MCF 10A (cell line): ENCODE measurements around the gene VAT1L. TPM values are rescaled to one million over a fixed set of nuclear protein-coding genes. Genes with fewer than 3 reads are reported as not detected.

ENCODE experiments used
- BruUV-seq: library from RNA; stranded (reverse); fragments of 400-500 nt; replicated peaks from 2 replicates; lab custom pipeline; 2021; lab: Mats Ljungman, UMichigan
- CTCF ChIA-PET: fragments of 300-600 bp; sonication (Branson Sonifier 250); formaldehyde crosslinking; extraction: SDS; loops from one replicate; lab custom pipeline; 2021; ENCODE audit warnings: antibody characterized with exemption, inconsistent platforms; lab: Yijun Ruan, JAX
- POLR2A ChIA-PET: fragments of 300-600, 350-650 bp; sonication (Branson Sonifier 250); formaldehyde crosslinking; extraction: SDS; loops from one replicate; lab custom pipeline; 2020; ENCODE audit warnings: antibody characterized with exemption, inconsistent platforms; lab: Yijun Ruan, JAX
- DNase-seq: peaks from one replicate; pipeline ENCODE4 v3.0.0-alpha.2; 2018; ENCODE audit not compliant: unreplicated experiment
- H3K27ac Mint-ChIP-seq: one replicate; pipeline ENCODE4 v1.8.0; 2022; ENCODE audit warnings: mild to moderate bottlenecking, low read depth, mixed read lengths; ENCODE audit not compliant: unreplicated experiment
- H3K27me3 Mint-ChIP-seq: one replicate; pipeline ENCODE4 v1.8.0; 2022; ENCODE audit warnings: mixed read lengths; ENCODE audit not compliant: insufficient read depth, unreplicated experiment
- H3K36me3 Mint-ChIP-seq: one replicate; pipeline ENCODE4 v1.8.0; 2022; ENCODE audit warnings: mild to moderate bottlenecking, moderate library complexity, mixed read lengths; ENCODE audit not compliant: insufficient read depth, unreplicated experiment
- H3K4me1 Mint-ChIP-seq: one replicate; pipeline ENCODE4 v1.8.0; 2022; ENCODE audit warnings: mixed read lengths; ENCODE audit not compliant: insufficient read depth, unreplicated experiment
- H3K4me3 Mint-ChIP-seq: one replicate; pipeline ENCODE4 v1.8.0; 2022; ENCODE audit warnings: mild to moderate bottlenecking, moderate library complexity, mixed read lengths; ENCODE audit not compliant: unreplicated experiment
- H3K9me3 Mint-ChIP-seq: one replicate; pipeline ENCODE4 v1.8.0; 2022; ENCODE audit warnings: mixed read lengths; ENCODE audit not compliant: unreplicated experiment
- intact Hi-C: fragments of 100-400 bp; cut with micrococcal nuclease; formaldehyde crosslinking; loops from 2 replicates; pipeline ENCODE4 v1.14.1; 2022
- total RNA-seq: library from RNA; stranded (reverse); gene quantifications from 2 replicates; pipeline ENCODE4 v1.2.3, GENCODE V29; 2022
- TF ChIP-seq, protein P1 (sequence below): fragments of 200-600 bp; IDR thresholded peaks from one replicate; pipeline ENCODE4 v1.8.0; 2022; ENCODE audit warnings: antibody characterized with exemption, mild to moderate bottlenecking; ENCODE audit not compliant: unreplicated experiment

The VAT1L gene
- total RNA-seq, 1 experiment from 2014 or later: 1.1 TPM

- DNase-seq: no peak
- H3K36me3 Mint-ChIP-seq: no peaks in the 10 kb centered on the region
- H3K9me3 Mint-ChIP-seq: no peaks in the 10 kb centered on the region
- H3K4me1 Mint-ChIP-seq: no peaks in the 10 kb centered on the region
- no peak overlapping the region for H3K4me3 Mint-ChIP-seq
- intact Hi-C loops: no loop called here
- TF ChIP-seq, protein P1, sequence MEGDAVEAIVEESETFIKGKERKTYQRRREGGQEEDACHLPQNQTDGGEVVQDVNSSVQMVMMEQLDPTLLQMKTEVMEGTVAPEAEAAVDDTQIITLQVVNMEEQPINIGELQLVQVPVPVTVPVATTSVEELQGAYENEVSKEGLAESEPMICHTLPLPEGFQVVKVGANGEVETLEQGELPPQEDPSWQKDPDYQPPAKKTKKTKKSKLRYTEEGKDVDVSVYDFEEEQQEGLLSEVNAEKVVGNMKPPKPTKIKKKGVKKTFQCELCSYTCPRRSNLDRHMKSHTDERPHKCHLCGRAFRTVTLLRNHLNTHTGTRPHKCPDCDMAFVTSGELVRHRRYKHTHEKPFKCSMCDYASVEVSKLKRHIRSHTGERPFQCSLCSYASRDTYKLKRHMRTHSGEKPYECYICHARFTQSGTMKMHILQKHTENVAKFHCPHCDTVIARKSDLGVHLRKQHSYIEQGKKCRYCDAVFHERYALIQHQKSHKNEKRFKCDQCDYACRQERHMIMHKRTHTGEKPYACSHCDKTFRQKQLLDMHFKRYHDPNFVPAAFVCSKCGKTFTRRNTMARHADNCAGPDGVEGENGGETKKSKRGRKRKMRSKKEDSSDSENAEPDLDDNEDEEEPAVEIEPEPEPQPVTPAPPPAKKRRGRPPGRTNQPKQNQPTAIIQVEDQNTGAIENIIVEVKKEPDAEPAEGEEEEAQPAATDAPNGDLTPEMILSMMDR: no peak
- no TSS peak for BruUV-seq
- POLR2A ChIA-PET: no interaction called here
- no peak overlapping the region for H3K27ac Mint-ChIP-seq
- H3K27me3 Mint-ChIP-seq: peaks cover 26% of the 10 kb centered on the region
- CTCF ChIA-PET: no interaction called here
These were observed 62.4 kb downstream of the VAT1L start for GRCh38 chr16:77850636-77851333.

GRCh38 chr16:77853161-77853560 lies 64.8 kb downstream of the VAT1L start:
- ChIA-PET POLR2A (interaction anchor here (0.7 kb wide), 1 partner anchor 544 kb away, joined by 3 read pairs; no protein-coding TSS in a partner anchor), CTCF (interaction anchor here (0.6 kb wide), 1 partner anchor 1378 kb away, joined by 3 read pairs; no protein-coding TSS in a partner anchor)
- Mint-ChIP-seq H3K4me3 (no peak overlapping the region), H3K9me3 (no peaks in the 10 kb centered on the region), H3K4me1 (no peaks in the 10 kb centered on the region), H3K36me3 (no peaks in the 10 kb centered on the region), H3K27me3 (peaks cover 44% of the 10 kb centered on the region), H3K27ac (no peak overlapping the region)
- BruUV-seq: no TSS peak
- no peak for DNase-seq
- TF ChIP-seq, protein P1: no peak
- intact Hi-C loops: no loop called here

DNA sequence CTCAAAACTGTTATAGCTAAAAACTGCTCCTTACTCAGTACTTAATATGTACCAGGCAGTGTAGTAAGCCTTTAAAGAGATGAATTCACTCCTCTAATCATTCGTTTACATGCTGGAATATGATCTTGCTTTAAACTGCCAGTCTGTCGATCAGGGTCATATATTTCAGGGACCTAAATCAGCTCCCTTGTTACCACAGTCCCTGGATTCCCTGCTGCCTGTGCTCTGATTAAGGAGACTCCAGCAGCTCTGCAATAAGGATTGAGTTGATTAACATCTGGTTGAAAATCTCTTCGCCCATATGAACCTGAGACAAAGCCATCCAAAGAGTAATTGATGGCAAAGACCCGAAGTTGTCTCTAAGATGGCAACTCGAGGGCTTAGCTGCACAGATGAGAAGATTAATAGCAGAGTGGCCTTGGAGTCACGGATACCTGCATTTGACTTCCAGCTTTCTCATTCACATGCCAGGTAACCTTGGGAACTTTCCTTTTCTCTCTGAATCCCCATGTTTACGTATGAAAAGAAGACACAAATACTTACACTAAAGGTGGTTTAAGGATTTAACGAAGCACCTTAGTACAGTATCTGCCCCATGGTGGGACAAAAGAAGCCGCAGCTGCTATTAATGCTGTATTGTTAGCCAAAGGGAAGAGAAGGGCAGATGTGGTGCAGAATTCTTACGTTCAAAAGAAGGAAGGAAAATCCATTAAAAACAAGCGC lies 68.2 kb downstream of the VAT1L start:
- no peak overlapping the region for H3K27ac Mint-ChIP-seq

GRCh38 chr16:77858060-77858459 lies 69.7 kb downstream of the VAT1L start:
- no peaks in the 10 kb centered on the region for H3K36me3 Mint-ChIP-seq
- intact Hi-C loops: no loop called here
- H3K27me3 Mint-ChIP-seq: peaks cover 53% of the 10 kb centered on the region
- no peaks in the 10 kb centered on the region for H3K9me3 Mint-ChIP-seq
- DNase-seq: no peak
- ChIA-PET CTCF (no interaction called here), POLR2A (interaction anchor here (0.7 kb wide), 1 partner anchor 140 kb away, joined by 3 read pairs; no protein-coding TSS in a partner anchor)
- no peaks in the 10 kb centered on the region for H3K4me1 Mint-ChIP-seq
- TF ChIP-seq, protein P1: no peak
- no peak overlapping the region for H3K27ac Mint-ChIP-seq
- H3K4me3 Mint-ChIP-seq: no peak overlapping the region
- BruUV-seq: no TSS peak

More for the DNA sequence above, 68.2 kb downstream of the VAT1L start:
- BruUV-seq: no TSS peak
- POLR2A ChIA-PET: no interaction called here
- CTCF ChIA-PET: interaction anchor here (0.5 to 0.6 kb wide), 2 partner anchors 14 to 48 kb away, joined by 3 to 4 read pairs; no protein-coding TSS in a partner anchor
- no peak for DNase-seq
- Mint-ChIP-seq H3K9me3 (no peaks in the 10 kb centered on the region), H3K27me3 (peaks cover 53% of the 10 kb centered on the region), H3K4me3 (no peak overlapping the region), H3K36me3 (no peaks in the 10 kb centered on the region), H3K4me1 (no peaks in the 10 kb centered on the region)
- intact Hi-C loops: no loop called here
- TF ChIP-seq, protein P1: no peak
